IMR-90 (cell line): ENCODE results near the gene SLC45A2. TPM values are rescaled to one million over a fixed set of nuclear protein-coding genes. Genes with fewer than 3 reads are reported as not detected.
A peak's percentile ranks its signal among the peaks of the same experiment; 100 is the strongest.

ENCODE experiments used
- ATAC-seq: fragments of 200-7000 bp; cut with Tn5 transposase; 2 replicates; pipeline ENCODE4 v1.9.1; 2020; ENCODE audit warnings: low read depth, mild to moderate bottlenecking, moderate library complexity
- BruUV-seq: library from RNA; stranded (reverse); fragments of 400-500 nt; replicated peaks from 2 replicates; lab custom pipeline; 2021; lab: Mats Ljungman, UMichigan
- CTCF ChIA-PET: fragments of 300-600 bp; formaldehyde crosslinking; extraction: SDS; loops from one replicate; lab custom pipeline; 2021; ENCODE audit warnings: antibody characterized with exemption; lab: Yijun Ruan, JAX
- POLR2A ChIA-PET: fragments of 300-600 bp; sonication (Branson Sonifier 250); formaldehyde crosslinking; loops from one replicate; lab custom pipeline; 2022; ENCODE audit warnings: antibody characterized with exemption; ENCODE audit not compliant: unreplicated experiment; lab: Charles Lee
- DNase-seq: peaks from one replicate; pipeline ENCODE4 v3.0.0; 2013
- H2AFZ ChIP-seq: replicated peaks from 2 replicates; pipeline ENCODE3; 2013; ENCODE audit warnings: low read length, mild to moderate bottlenecking; ENCODE audit not compliant: poor library complexity
- H2AK5ac ChIP-seq: 2 replicates; pipeline ENCODE4 v1.6.1; 2013; ENCODE audit warnings: low read depth, low read length, inconsistent platforms
- H2AK9ac ChIP-seq: replicated peaks from 2 replicates; pipeline ENCODE3; 2013; ENCODE audit warnings: mild to moderate bottlenecking, low read depth, low read length, moderate library complexity; ENCODE audit not compliant: poor library complexity
- H2BK120ac ChIP-seq: 2 replicates; pipeline ENCODE4 v1.6.1; 2013; ENCODE audit warnings: low read depth, low read length, inconsistent platforms
- H2BK15ac ChIP-seq: 3 replicates; pipeline ENCODE4 v1.6.1; 2013; ENCODE audit warnings: low read depth, low read length, inconsistent platforms
- H2BK20ac ChIP-seq: 2 replicates; pipeline ENCODE4 v1.6.1; 2013; ENCODE audit warnings: low read depth, mild to moderate bottlenecking, inconsistent platforms, low read length, moderate library complexity
- H2BK5ac ChIP-seq: 2 replicates; pipeline ENCODE4 v1.6.1; 2013; ENCODE audit warnings: mild to moderate bottlenecking, low read depth, low read length, inconsistent platforms; ENCODE audit not compliant: poor library complexity, severe bottlenecking
- H3K14ac ChIP-seq: replicated peaks from 2 replicates; pipeline ENCODE4 v1.6.1; 2013; ENCODE audit warnings: low read depth, low read length, inconsistent platforms
- H3K18ac ChIP-seq: 2 replicates; pipeline ENCODE4 v1.6.1; 2013; ENCODE audit warnings: low read depth, low read length, control low read depth
- H3K23ac ChIP-seq: 2 replicates; pipeline ENCODE4 v1.6.1; 2013; ENCODE audit warnings: low read depth, low read length, inconsistent platforms
- H3K27ac ChIP-seq: 2 replicates; pipeline ENCODE4 v1.5.1; 2013; ENCODE audit warnings: mild to moderate bottlenecking, control low read depth, low read length; ENCODE audit not compliant: insufficient read depth
- H3K27me3 ChIP-seq: 2 replicates; pipeline ENCODE4 v1.6.1; 2013; ENCODE audit warnings: low read length; ENCODE audit not compliant: control insufficient read depth, insufficient read depth
- H3K36me3 ChIP-seq: 2 replicates; pipeline ENCODE4 v1.6.1; 2013; ENCODE audit warnings: low read length, mixed read lengths; ENCODE audit not compliant: control insufficient read depth, insufficient read depth
- H3K4ac ChIP-seq: 2 replicates; pipeline ENCODE4 v1.6.1; 2013; ENCODE audit warnings: low read depth, low read length, inconsistent platforms
- H3K4me1 ChIP-seq: 2 replicates; pipeline ENCODE4 v1.6.1; 2013; ENCODE audit warnings: low read length, mixed read lengths; ENCODE audit not compliant: control insufficient read depth, insufficient read depth
- H3K4me2 ChIP-seq: 2 replicates; pipeline ENCODE4 v1.6.1; 2013; ENCODE audit warnings: low read depth, mild to moderate bottlenecking, control low read depth, low read length, moderate library complexity
- H3K4me3 ChIP-seq: 2 replicates; pipeline ENCODE4 v1.5.1; 2013; ENCODE audit warnings: low read depth, mild to moderate bottlenecking, control low read depth, low read length, moderate library complexity; ENCODE audit not compliant: insufficient read depth
- H3K56ac ChIP-seq: 2 replicates; pipeline ENCODE4 v1.6.1; 2013; ENCODE audit warnings: low read length, inconsistent platforms; ENCODE audit not compliant: insufficient read depth; ENCODE audit errors: extremely low read depth
- H3K79me1 ChIP-seq, 2 experiments: 2 replicates each; pipeline ENCODE4 v1.6.1; 2013; ENCODE audit warnings: low read length in 2 of 2, inconsistent platforms in 1 of 2, low read depth in 1 of 2
- H3K9ac ChIP-seq: 2 replicates; pipeline ENCODE4 v1.6.1; 2013; ENCODE audit warnings: low read depth, low read length, control low read depth
- H3K9me1 ChIP-seq: 2 replicates; pipeline ENCODE4 v1.6.1; 2013; ENCODE audit warnings: low read length, inconsistent platforms; ENCODE audit not compliant: insufficient read depth
- H3K9me3 ChIP-seq: 2 replicates; pipeline ENCODE4 v1.6.1; 2013; ENCODE audit warnings: low read length; ENCODE audit not compliant: control insufficient read depth, insufficient read depth
- H4K20me1 ChIP-seq: 2 replicates; pipeline ENCODE4 v1.6.1; 2013; ENCODE audit warnings: low read length, inconsistent platforms; ENCODE audit not compliant: insufficient read depth
- H4K5ac ChIP-seq: 2 replicates; pipeline ENCODE4 v1.6.1; 2013; ENCODE audit warnings: mild to moderate bottlenecking, low read depth, low read length, control low read depth
- H4K8ac ChIP-seq, 2 experiments: 2 replicates each; pipeline ENCODE4 v1.6.1; 2013; ENCODE audit warnings: low read depth in 2 of 2, low read length in 2 of 2, control low read depth in 1 of 2, inconsistent platforms in 1 of 2
- H4K91ac ChIP-seq: 2 replicates; pipeline ENCODE4 v1.6.1; 2013; ENCODE audit warnings: low read depth, low read length, inconsistent platforms; ENCODE audit not compliant: insufficient read depth
- NFE2L2 ChIP-seq: fragments of 150-350 bp; IDR thresholded peaks from 2 replicates; pipeline ENCODE4 v1.6.1; 2016; ENCODE audit warnings: low read depth, mild to moderate bottlenecking, low read length
- RAD21 ChIP-seq: IDR thresholded peaks from 2 replicates; pipeline ENCODE4 v1.6.1; 2012; ENCODE audit warnings: low read length, improper control_type of control experiment
- WGBS, 2 experiments: methylation state at CpG; one replicate each; pipeline versions ENCODE4 v1.1.5 to v1.1.7; 2013; ENCODE audit warnings: missing lambda C conversion rate in 2 of 2; ENCODE audit not compliant: insufficient read length in 1 of 2; ENCODE audit errors: extremely low coverage in 2 of 2; 5-methylcytosine and 5-hydroxymethylcytosine counted together
- dilution Hi-C: fragments of 300-500 bp; cut with HindIII; formaldehyde crosslinking; loops from one replicate; pipeline ENCODE4 v1.14.3; 2018; ENCODE audit warnings: low sequenced_read_pairs; ENCODE audit not compliant: unreplicated experiment
- in situ Hi-C: fragments of 300-500 bp; cut with MboI; formaldehyde crosslinking; loops from 3 replicates; pipeline ENCODE4 v1.14.3; 2019; ENCODE audit warnings: low sequenced_read_pairs, inconsistent platforms, mixed read lengths
- intact Hi-C: fragments of 100-400 bp; cut with micrococcal nuclease; formaldehyde crosslinking; loops from 2 replicates; pipeline ENCODE4 v1.10.0; 2022
- polyA plus RNA-seq, 3 experiments: library from polyadenylated mRNA; depleted of rRNA; stranded (reverse); fragments of >200 nt; gene quantifications; 2 replicates each; pipeline ENCODE4 v1.2.3, GENCODE V29; 2012; ENCODE audit warnings: low replicate concordance in 1 of 3
- total RNA-seq: library from RNA; depleted of rRNA; stranded (reverse); fragments of >200 nt; gene quantifications from 2 replicates; pipeline ENCODE4 v1.2.3, GENCODE V29; 2012

The SLC45A2 gene
- total and polyA plus RNA-seq, 2 of the 4 experiments (the other 2 are of a cell fraction), result 0.07 TPM; not detected in 1

DNA sequence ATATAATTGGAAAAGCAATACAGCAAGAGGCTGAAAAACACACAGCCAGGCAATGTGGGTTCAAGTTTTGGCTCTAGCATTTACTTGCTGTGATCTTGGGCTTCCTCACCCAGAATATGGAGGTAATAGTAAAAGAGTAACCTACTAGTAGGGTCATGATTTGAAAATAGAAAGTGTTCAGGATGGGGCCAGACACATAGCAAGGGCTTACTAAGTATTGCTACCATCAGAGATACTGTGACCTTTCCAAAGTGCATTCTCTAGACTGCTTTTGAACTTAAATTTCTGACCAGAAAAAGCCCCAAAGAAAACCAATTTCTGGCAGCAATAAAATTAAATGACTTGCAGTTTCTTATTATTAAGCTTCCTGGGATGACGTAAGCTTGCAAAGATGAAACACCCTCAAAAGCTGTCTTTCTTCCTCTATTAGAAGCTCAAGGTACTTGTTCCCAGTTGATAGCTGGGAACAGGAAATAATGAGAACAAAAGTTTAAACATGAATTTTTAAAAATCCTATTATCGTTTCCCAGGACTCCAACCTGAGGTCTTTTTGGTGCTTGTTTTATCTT, 20.3 kb downstream of the SLC45A2 start:
- intact Hi-C loops (no loop called here), dilution Hi-C loops (no loop called here), in situ Hi-C loops (no loop called here)
- no peak overlapping the region for H3K27ac ChIP-seq
- no peak overlapping the region for H2AK9ac ChIP-seq
- BruUV-seq, result no TSS peak
- TF ChIP-seq NFE2L2, result peak; percentile 28; the same call in 1 of the 2 replicates
- no peak for TF ChIP-seq RAD21
- ChIA-PET CTCF (no interaction called here), POLR2A (interaction anchor here (0.7 kb wide), 1 partner anchor 494 kb away, joined by 3 read pairs; no protein-coding TSS in a partner anchor)
- H3K4me2 ChIP-seq, result no peak overlapping the region
- H3K9me1 ChIP-seq, result no peaks in the 10 kb centered on the region
- H2BK20ac ChIP-seq, result no peak overlapping the region
- H3K14ac ChIP-seq, result no peak overlapping the region
- no peaks in the 10 kb centered on the region for H3K79me1 ChIP-seq
- no peak overlapping the region for H4K91ac ChIP-seq
- no peaks in the 10 kb centered on the region for H3K4me1 ChIP-seq
- H3K18ac ChIP-seq, result no peak overlapping the region
- H3K9me3 ChIP-seq, result no peaks in the 10 kb centered on the region
- no peaks in the 10 kb centered on the region for H4K20me1 ChIP-seq
- H3K56ac ChIP-seq, result no peak overlapping the region
- no CpG with 5 or more reads among the region's 2 CpGs for WGBS, 2 experiments
- H4K8ac ChIP-seq, result no peak overlapping the region
- no peak overlapping the region for H2BK15ac ChIP-seq
- no peak overlapping the region for H2AK5ac ChIP-seq
- H3K4me3 ChIP-seq, result no peak overlapping the region
- H3K23ac ChIP-seq, result no peak overlapping the region
- H3K27me3 ChIP-seq, result peaks cover 22% of the 10 kb centered on the region
- no peaks in the 10 kb centered on the region for H3K36me3 ChIP-seq
- no peak overlapping the region for H3K9ac ChIP-seq
- ATAC-seq (no peak), DNase-seq (no peak)
- H2BK5ac ChIP-seq, result no peak overlapping the region
- H2AFZ ChIP-seq, result no peak overlapping the region
- H2BK120ac ChIP-seq, result no peak overlapping the region
- H3K4ac ChIP-seq, result no peak overlapping the region
- H4K5ac ChIP-seq, result no peak overlapping the region
